ENCODE results near the gene PYDC1. TPM values are rescaled to one million over a fixed set of nuclear protein-coding genes. Genes with fewer than 3 reads are reported as not detected.

Gene PYDC1
- total and polyA plus RNA-seq, 2 of the 13 experiments (the other 11 are each of a cell fraction or from before 2014, with no cell fraction given), result not detected

- TF ChIP-seq GABPA (IDR thresholded peaks at IDR 0.05; ENCODE audit: low read depth, low read length) (no peak), GABPA (CRISPR knock-in tag; IDR thresholded peaks at IDR 0.05; ENCODE audit: low read depth) (no peak), PHF8 (CRISPR knock-in tag; IDR thresholded peaks at IDR 0.05) (no peak), PCBP1 (IDR thresholded peaks at IDR 0.05; ENCODE audit: borderline replicate concordance, low read depth, low read length) (no peak), FOXP1 (IDR thresholded peaks at IDR 0.05) (no peak), FOXP1 (CRISPR knock-in tag; IDR thresholded peaks at IDR 0.05) (no peak), ZNF235 (CRISPR knock-in tag; IDR thresholded peaks at IDR 0.05; ENCODE audit: borderline replicate concordance) (no peak), PAX8 (CRISPR knock-in tag; IDR thresholded peaks at IDR 0.05; ENCODE audit: borderline replicate concordance) (no peak), TFDP1 (CRISPR knock-in tag; IDR thresholded peaks at IDR 0.05; ENCODE audit: borderline replicate concordance) (no peak), HMG20B (CRISPR knock-in tag; conservative IDR thresholded peaks at IDR 0.05) (no peak), ZMYM2 (CRISPR knock-in tag; IDR thresholded peaks at IDR 0.05) (no peak), ZFP36L1 (CRISPR knock-in tag; IDR thresholded peaks at IDR 0.05) (no peak), ZNF550 (CRISPR knock-in tag; IDR thresholded peaks at IDR 0.05; ENCODE audit: borderline replicate concordance) (no peak), JUNB (CRISPR knock-in tag; IDR thresholded peaks at IDR 0.05; ENCODE audit: borderline replicate concordance) (no peak)
Observed at GRCh38 chr16:31191697-31192428, 25.1 kb downstream of the PYDC1 start (continued).

Data from HepG2 (cell line).